22Rv1 (cell line): Measurements from ENCODE around the gene TUBG2.

Experiments
- CTCF ChIP-seq: fragments of 450-650 bp; IDR thresholded peaks from 2 replicates; pipeline ENCODE4 v1.5.1; 2017; ENCODE audit warnings: mild to moderate bottlenecking
- ZFX ChIP-seq: fragments of 450-650 bp; IDR thresholded peaks from 2 replicates; pipeline ENCODE4 v1.6.1; 2017; ENCODE audit warnings: antibody characterized with exemption, borderline replicate concordance

GRCh38 chr17:42678951-42679491 lies 19.9 kb downstream of the TUBG2 start:
- TF ChIP-seq CTCF: no peak
- no peak for TF ChIP-seq ZFX
